GM18526 (cell line): ENCODE data around the gene BORCS5.

ENCODE experiments used
- POLR2A ChIP-seq: IDR thresholded peaks from 3 replicates; pipeline ENCODE4 v1.6.1; 2011; ENCODE audit not compliant: insufficient read length; ENCODE audit errors: extremely low read depth

Gene BORCS5

GRCh38 chr12:12349711-12350665 lies 6.9 kb upstream of the BORCS5 start, which contains the start of gene MANSC1:
MANSC1 (minus strand) TSS chr12:12350242; CDS start chr12:12343314, 6,928 bp downstream.
- TF ChIP-seq POLR2A, result no peak

- TF ChIP-seq POLR2A, result no peak
Observed at GRCh38 chr12:12350868-12351463, 5.9 kb upstream of the BORCS5 start.

GRCh38 chr12:12353276-12353675 lies 3.6 kb upstream of the BORCS5 start:
- TF ChIP-seq POLR2A, result no peak

- no peak for TF ChIP-seq POLR2A
Observed at GRCh38 chr12:12353807-12354206, 3.1 kb upstream of the BORCS5 start.

- no peak for TF ChIP-seq POLR2A
Observed at GRCh38 chr12:12356467-12356895, 397 bp upstream of the BORCS5 start.

- TF ChIP-seq POLR2A, result peak; percentile 9
Observed at GRCh38 chr12:12357719-12358461, 1.0 kb downstream of the BORCS5 start.

- no peak for TF ChIP-seq POLR2A
Observed at GRCh38 chr12:12358528-12358927, 1.6 kb downstream of the BORCS5 start.

GRCh38 chr12:12364787-12365445 lies 8.0 kb downstream of the BORCS5 start:
- no peak for TF ChIP-seq POLR2A

GRCh38 chr12:12365446-12365802 lies 8.5 kb downstream of the BORCS5 start:
- TF ChIP-seq POLR2A, result no peak

- TF ChIP-seq POLR2A, result no peak
Observed at GRCh38 chr12:12365931-12366431, 9.1 kb downstream of the BORCS5 start.

GRCh38 chr12:12366701-12367481 lies 10.0 kb downstream of the BORCS5 start:
- no peak for TF ChIP-seq POLR2A

GRCh38 chr12:12367482-12367998 lies 10.7 kb downstream of the BORCS5 start:
- TF ChIP-seq POLR2A, result no peak

- TF ChIP-seq POLR2A, result no peak
Observed at GRCh38 chr12:12372946-12373722, 16.3 kb downstream of the BORCS5 start.
